ENCODE data around the gene CELF6. TPM values are rescaled to one million over a fixed set of nuclear protein-coding genes. Genes with fewer than 3 reads are reported as not detected.

CELF6 gene
- total RNA-seq, 2 experiments from 2014 or later: 2.4 TPM

DNA sequence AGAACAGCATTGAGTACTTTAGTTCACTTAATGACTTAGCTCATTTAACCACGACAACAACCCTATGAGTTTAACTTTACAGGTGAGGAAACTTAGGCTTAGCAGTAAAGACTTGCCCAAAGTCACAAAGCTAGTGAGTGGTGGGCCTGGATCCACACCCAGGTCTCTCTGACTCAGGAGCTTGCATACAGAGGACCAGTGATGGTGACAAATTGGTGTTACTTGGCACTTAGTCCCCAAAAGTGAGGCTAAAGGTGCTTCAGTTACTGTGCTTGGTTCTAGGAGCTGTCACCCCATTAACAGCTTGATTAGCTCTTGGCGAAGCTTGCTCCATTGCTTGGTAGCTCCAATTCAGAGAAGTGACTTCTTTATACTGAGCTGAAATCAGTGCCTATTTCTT lies 6.1 kb downstream of the CELF6 start:
- H3K27ac ChIP-seq (ENCODE audit: low read depth in 1 of 2, low read length in 2 of 2): no peak overlapping the region
- DNase-seq (no peak), ATAC-seq (ENCODE audit: poor library complexity) (no peak)
- Mint-ChIP-seq H3K4me3 (no peak overlapping the region), H3K36me3 (ENCODE audit: low read depth) (no peaks in the 10 kb centered on the region), H3K9me3 (no peaks in the 10 kb centered on the region), H3K27ac (no peak overlapping the region), H3K27me3 (no peaks in the 10 kb centered on the region), H3K4me1 (ENCODE audit: low read depth) (peaks cover 12% of the 10 kb centered on the region)
- no peaks in the 10 kb centered on the region for H3K9me3 ChIP-seq (ENCODE audit: control insufficient read depth in 1 of 2, insufficient read depth in 1 of 2, low read length in 2 of 2)
- ChIA-PET CTCF (interaction anchor here (0.6 to 0.7 kb wide), 3 partner anchors 29 to 243 kb away, joined by 3 to 5 read pairs (median 3); no protein-coding TSS in a partner anchor), POLR2A (interaction anchor here (0.8 to 1.0 kb wide), 2 partner anchors 61 to 159 kb away, joined by 3 read pairs; partner anchors contain the start of gene HEXA)
- no peaks in the 10 kb centered on the region for H3K27me3 ChIP-seq (ENCODE audit: control insufficient read depth in 1 of 2, insufficient read depth in 2 of 2, low read length in 2 of 2)
- no peaks in the 10 kb centered on the region for H3K36me3 ChIP-seq (ENCODE audit: insufficient read depth, low read length)
- H3K4me3 ChIP-seq (ENCODE audit: low read length): no peak overlapping the region
- TF ChIP-seq, protein P1, sequence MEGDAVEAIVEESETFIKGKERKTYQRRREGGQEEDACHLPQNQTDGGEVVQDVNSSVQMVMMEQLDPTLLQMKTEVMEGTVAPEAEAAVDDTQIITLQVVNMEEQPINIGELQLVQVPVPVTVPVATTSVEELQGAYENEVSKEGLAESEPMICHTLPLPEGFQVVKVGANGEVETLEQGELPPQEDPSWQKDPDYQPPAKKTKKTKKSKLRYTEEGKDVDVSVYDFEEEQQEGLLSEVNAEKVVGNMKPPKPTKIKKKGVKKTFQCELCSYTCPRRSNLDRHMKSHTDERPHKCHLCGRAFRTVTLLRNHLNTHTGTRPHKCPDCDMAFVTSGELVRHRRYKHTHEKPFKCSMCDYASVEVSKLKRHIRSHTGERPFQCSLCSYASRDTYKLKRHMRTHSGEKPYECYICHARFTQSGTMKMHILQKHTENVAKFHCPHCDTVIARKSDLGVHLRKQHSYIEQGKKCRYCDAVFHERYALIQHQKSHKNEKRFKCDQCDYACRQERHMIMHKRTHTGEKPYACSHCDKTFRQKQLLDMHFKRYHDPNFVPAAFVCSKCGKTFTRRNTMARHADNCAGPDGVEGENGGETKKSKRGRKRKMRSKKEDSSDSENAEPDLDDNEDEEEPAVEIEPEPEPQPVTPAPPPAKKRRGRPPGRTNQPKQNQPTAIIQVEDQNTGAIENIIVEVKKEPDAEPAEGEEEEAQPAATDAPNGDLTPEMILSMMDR (IDR thresholded peaks at IDR 0.05): no peak
- H3K4me1 ChIP-seq (ENCODE audit: insufficient read depth, low read length): no peaks in the 10 kb centered on the region
- intact Hi-C loops (cut with DNase I, micrococcal nuclease): loop anchor here in 1 of 2 experiments (2.0 to 5.0 kb wide), 2 partner anchors 158 to 217 kb away; partner anchors contain the start of gene ARIH1

DNA sequence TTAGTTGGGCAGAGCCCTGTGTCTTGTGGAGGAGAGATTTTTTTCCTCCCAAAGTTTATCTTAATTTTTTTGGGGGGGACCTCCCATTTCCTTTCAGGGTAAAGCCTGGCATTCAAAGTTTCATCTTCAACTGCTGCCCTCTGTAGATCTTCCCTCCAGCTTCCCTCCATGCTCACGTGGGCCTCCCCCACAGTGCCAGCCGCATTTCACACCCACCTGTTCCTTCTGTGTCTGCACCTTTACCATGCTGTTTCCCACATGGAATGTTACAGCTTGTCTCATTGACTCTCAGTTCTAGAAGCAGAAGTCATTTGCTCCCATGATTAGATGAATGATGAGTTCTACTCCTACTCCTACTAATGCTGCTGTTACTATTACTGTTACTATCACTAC lies 6.5 kb downstream of the CELF6 start:
- Mint-ChIP-seq H3K4me3 (no peak overlapping the region), H3K9me3 (no peaks in the 10 kb centered on the region), H3K27ac (no peak overlapping the region), H3K27me3 (no peaks in the 10 kb centered on the region), H3K36me3 (ENCODE audit: low read depth) (no peaks in the 10 kb centered on the region), H3K4me1 (ENCODE audit: low read depth) (peaks cover 7% of the 10 kb centered on the region)
- intact Hi-C loops (cut with DNase I, micrococcal nuclease): loop anchor here in 1 of 2 experiments (2.0 to 5.0 kb wide), 2 partner anchors 159 to 217 kb away; partner anchors contain the start of gene ARIH1
- TF ChIP-seq, protein P1 (IDR thresholded peaks at IDR 0.05): no peak
- no peaks in the 10 kb centered on the region for H3K36me3 ChIP-seq (ENCODE audit: insufficient read depth, low read length)
- no peaks in the 10 kb centered on the region for H3K27me3 ChIP-seq (ENCODE audit: control insufficient read depth in 1 of 2, insufficient read depth in 2 of 2, low read length in 2 of 2)
- H3K9me3 ChIP-seq (ENCODE audit: control insufficient read depth in 1 of 2, insufficient read depth in 1 of 2, low read length in 2 of 2): no peaks in the 10 kb centered on the region
- no peak overlapping the region for H3K27ac ChIP-seq (ENCODE audit: low read depth in 1 of 2, low read length in 2 of 2)
- ATAC-seq (ENCODE audit: poor library complexity) (no peak), DNase-seq (no peak)
- CTCF ChIA-PET: no interaction called here
- H3K4me1 ChIP-seq (ENCODE audit: insufficient read depth, low read length): no peaks in the 10 kb centered on the region
- no peak overlapping the region for H3K4me3 ChIP-seq (ENCODE audit: low read length)
- POLR2A ChIA-PET: interaction anchor here (0.8 to 1.0 kb wide), 2 partner anchors 62 to 160 kb away, joined by 3 read pairs; partner anchors contain the start of gene HEXA

DNA sequence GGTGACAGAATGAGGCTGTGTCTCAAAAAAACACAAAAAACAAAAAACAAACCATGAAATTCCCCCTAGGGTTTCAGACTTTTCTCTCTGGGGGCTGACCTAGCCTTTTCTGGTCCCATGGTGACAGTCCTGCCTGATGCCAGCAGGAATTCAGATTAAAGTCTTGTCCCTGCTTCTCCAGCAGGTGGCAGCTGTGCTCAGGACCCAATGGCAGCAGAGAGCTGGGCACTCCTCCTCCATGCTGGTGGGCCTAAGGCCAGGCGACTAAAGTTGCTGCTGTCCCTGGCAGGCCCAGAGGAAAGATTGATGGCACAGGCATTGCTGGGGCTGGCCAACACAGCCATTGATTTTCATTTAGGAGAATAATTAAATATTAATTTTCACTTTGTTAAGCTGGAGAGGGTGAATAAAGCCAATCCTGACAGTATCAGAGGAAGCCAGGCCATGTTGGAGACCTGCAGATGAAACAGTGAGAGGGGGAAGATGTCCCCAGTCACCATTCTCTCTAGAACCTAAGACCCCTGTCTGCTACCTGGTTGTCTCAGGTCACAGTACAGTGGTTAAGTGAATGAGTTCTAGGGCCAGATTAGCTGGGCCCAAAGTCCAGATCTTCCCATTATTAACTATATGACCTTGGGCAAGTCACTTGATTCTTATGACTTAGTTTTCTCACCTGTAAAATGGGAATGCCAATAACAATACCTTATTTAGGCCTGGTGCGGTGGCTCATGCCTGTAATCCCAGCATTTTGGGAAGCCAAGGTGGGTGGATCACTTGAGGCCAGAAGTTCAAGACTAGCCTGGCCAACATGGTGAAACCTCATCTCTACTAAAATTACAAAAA lies 7.1 kb downstream of the CELF6 start:
- Histone ChIP-seq H3K4me3 (ENCODE audit: low read length) (no peak overlapping the region), H3K27ac (ENCODE audit: low read depth in 1 of 2, low read length in 2 of 2) (no peak overlapping the region), H3K36me3 (ENCODE audit: insufficient read depth, low read length) (no peaks in the 10 kb centered on the region), H3K27me3 (ENCODE audit: control insufficient read depth in 1 of 2, insufficient read depth in 2 of 2, low read length in 2 of 2) (no peaks in the 10 kb centered on the region), H3K4me1 (ENCODE audit: insufficient read depth, low read length) (no peaks in the 10 kb centered on the region), H3K9me3 (ENCODE audit: control insufficient read depth in 1 of 2, insufficient read depth in 1 of 2, low read length in 2 of 2) (no peaks in the 10 kb centered on the region)
- ChIA-PET CTCF (interaction anchor here (0.5 to 1.1 kb wide), 7 partner anchors 10 to 445 kb away, joined by 3 to 4 read pairs (median 3); no protein-coding TSS in a partner anchor), POLR2A (interaction anchor here (1.0 kb wide), 1 partner anchor 219 kb away, joined by 3 read pairs; no protein-coding TSS in a partner anchor)
- ATAC-seq (ENCODE audit: poor library complexity) (peak; percentile 95), DNase-seq (peak; percentile 26 to 78 (median 46))
- Mint-ChIP-seq H3K27ac (no peak overlapping the region), H3K36me3 (ENCODE audit: low read depth) (no peaks in the 10 kb centered on the region), H3K27me3 (no peaks in the 10 kb centered on the region), H3K4me1 (ENCODE audit: low read depth) (peaks cover 4% of the 10 kb centered on the region), H3K9me3 (no peaks in the 10 kb centered on the region), H3K4me3 (no peak overlapping the region)
- TF ChIP-seq, protein P1 (IDR thresholded peaks at IDR 0.05): peak; percentile 71
- intact Hi-C loops (cut with DNase I, micrococcal nuclease): loop anchor here in 1 of 2 experiments (2.0 to 5.0 kb wide), 2 partner anchors 159 to 218 kb away; partner anchors contain the start of gene ARIH1

Measured in CD4-positive, alpha-beta T cell (primary cell).